GM23338 (cell line): ENCODE data around the gene RBL2. TPM values are rescaled to one million over a fixed set of nuclear protein-coding genes. Genes with fewer than 3 reads are reported as not detected.

Source experiments
- ATAC-seq: fragments of 200-7000 bp; cut with Tn5 transposase; 3 replicates; pipeline ENCODE4 v1.9.1; 2020
- DNase-seq: peaks from one replicate; pipeline ENCODE4 v3.0.0-alpha.2; 2015; ENCODE audit warnings: low spot score
- H2AFZ ChIP-seq: fragments of 200-600 bp; sonication (generic); 2 replicates; pipeline ENCODE4 v1.8.0; 2016; ENCODE audit warnings: antibody characterized with exemption, mild to moderate bottlenecking, moderate library complexity
- H3F3A ChIP-seq: fragments of 200-600 bp; sonication (generic); replicated peaks from 2 replicates; pipeline ENCODE4 v1.8.0; 2017; ENCODE audit warnings: antibody characterized with exemption, mixed run types, low read depth
- H3K27ac ChIP-seq: fragments of 200-600 bp; sonication (generic); 2 replicates; pipeline ENCODE4 v1.6.1; 2016; ENCODE audit warnings: low read depth
- H3K27me3 ChIP-seq: fragments of 200-600 bp; sonication (generic); 2 replicates; pipeline ENCODE4 v1.8.0; 2016; ENCODE audit warnings: mild to moderate bottlenecking, mixed run types, moderate library complexity; ENCODE audit not compliant: insufficient read depth
- H3K36me3 ChIP-seq: fragments of 200-600 bp; sonication (generic); 2 replicates; pipeline ENCODE4 v1.8.0; 2016; ENCODE audit warnings: mild to moderate bottlenecking; ENCODE audit not compliant: insufficient read depth
- H3K4me1 ChIP-seq: fragments of 200-600 bp; sonication (generic); 2 replicates; pipeline ENCODE4 v1.8.0; 2016; ENCODE audit warnings: mild to moderate bottlenecking, moderate library complexity; ENCODE audit not compliant: insufficient read depth
- H3K4me2 ChIP-seq: fragments of 200-600 bp; sonication (generic); 2 replicates; pipeline ENCODE4 v1.7.1; 2017; ENCODE audit warnings: mixed run types
- H3K4me3 ChIP-seq: fragments of 200-600 bp; sonication (generic); 2 replicates; pipeline ENCODE4 v1.6.1; 2016; ENCODE audit warnings: mixed run types
- H3K79me2 ChIP-seq: fragments of 200-600 bp; sonication (generic); replicated peaks from 2 replicates; pipeline ENCODE4 v1.8.0; 2017; ENCODE audit warnings: mild to moderate bottlenecking; ENCODE audit not compliant: insufficient read depth
- H3K9me2 ChIP-seq: fragments of 200-600 bp; sonication (generic); 2 replicates; pipeline ENCODE4 v1.8.0; 2017; ENCODE audit not compliant: insufficient read depth
- H4K20me1 ChIP-seq: fragments of 200-600 bp; sonication (generic); replicated peaks from 2 replicates; pipeline ENCODE4 v1.8.0; 2017; ENCODE audit warnings: mild to moderate bottlenecking; ENCODE audit not compliant: insufficient read depth
- H3K27ac Mint-ChIP-seq: 2 replicates; pipeline ENCODE4 v1.8.0; 2020; ENCODE audit warnings: inconsistent platforms, mild to moderate bottlenecking, moderate library complexity, mixed read lengths
- H3K27me3 Mint-ChIP-seq: 3 replicates; pipeline ENCODE4 v1.8.0; 2022; ENCODE audit warnings: low read depth, mild to moderate bottlenecking, moderate library complexity, mixed read lengths, inconsistent platforms; ENCODE audit not compliant: insufficient read depth, poor library complexity
- H3K36me3 Mint-ChIP-seq: 3 replicates; pipeline ENCODE4 v1.8.0; 2021; ENCODE audit warnings: low read depth, mild to moderate bottlenecking, inconsistent platforms, moderate library complexity, mixed read lengths
- H3K4me1 Mint-ChIP-seq: 3 replicates; pipeline ENCODE4 v1.8.0; 2020; ENCODE audit warnings: mild to moderate bottlenecking, inconsistent platforms, mixed read lengths
- H3K4me3 Mint-ChIP-seq: 3 replicates; pipeline ENCODE4 v1.8.0; 2021; ENCODE audit warnings: moderate library complexity, mild to moderate bottlenecking, inconsistent platforms, mixed read lengths
- H3K9me3 Mint-ChIP-seq: 3 replicates; pipeline ENCODE4 v1.8.0; 2020; ENCODE audit warnings: moderate library complexity, mild to moderate bottlenecking, inconsistent platforms, mixed read lengths
- CREB1 ChIP-seq: fragments of 250-450 bp; sonication (Bioruptor Pico); IDR thresholded peaks from 2 replicates; pipeline ENCODE4 v1.5.0; 2020; ENCODE audit warnings: low read depth, mild to moderate bottlenecking, moderate library complexity
- ETS1 ChIP-seq: IDR thresholded peaks from 2 replicates; pipeline ENCODE4 v1.6.1; 2016; ENCODE audit warnings: antibody characterized with exemption
- EZH2 ChIP-seq: fragments of 200-600 bp; sonication (generic); IDR thresholded peaks from one replicate; pipeline ENCODE4 v1.8.0; 2017; ENCODE audit warnings: antibody characterized with exemption, mild to moderate bottlenecking, low read depth; ENCODE audit not compliant: unreplicated experiment
- EZH2phosphoT487 ChIP-seq: fragments of 200-600 bp; sonication (generic); IDR thresholded peaks from one replicate; pipeline ENCODE4 v1.8.1; 2018; ENCODE audit warnings: antibody characterized with exemption; ENCODE audit not compliant: unreplicated experiment
- NANOG ChIP-seq: IDR thresholded peaks from 2 replicates; pipeline ENCODE4 v1.6.1; 2016; ENCODE audit warnings: antibody characterized with exemption, borderline replicate concordance
- POLR2AphosphoS5 ChIP-seq: IDR thresholded peaks from 2 replicates; pipeline ENCODE4 v1.6.1; 2016; ENCODE audit warnings: antibody characterized with exemption, low read depth
- STAT1 ChIP-seq: IDR thresholded peaks from one replicate; pipeline ENCODE4 v1.6.1; 2016; ENCODE audit warnings: antibody characterized with exemption; ENCODE audit not compliant: unreplicated experiment
- ZNF114 ChIP-seq: fragments of 250-450 bp; sonication (Bioruptor Pico); IDR thresholded peaks from 2 replicates; pipeline ENCODE4 v1.5.0; 2020; ENCODE audit warnings: mild to moderate bottlenecking, moderate library complexity
- ZNF462 ChIP-seq: fragments of 250-450 bp; sonication (Bioruptor Pico); IDR thresholded peaks from 2 replicates; pipeline ENCODE4 v1.5.0; 2020; ENCODE audit warnings: mild to moderate bottlenecking, moderate library complexity
- polyA plus RNA-seq: library from polyadenylated mRNA; unstranded; fragments of >200 nt; fragmentation: Nextera tagmentation; extraction: Ambion mirVana; gene quantifications from 2 replicates; pipeline ENCODE4 v1.2.1, GENCODE V29; 2016
- total RNA-seq: library from RNA; depleted of rRNA; stranded (reverse); fragments of >200 nt; shearing (Covaris generic); gene quantifications from 2 replicates; pipeline ENCODE4 v1.2.3, GENCODE V29; 2014

Gene RBL2
- total and polyA plus RNA-seq, 2 experiments from 2014 or later = 15.4 to 43.3 TPM

- TF ChIP-seq ZNF462 (CRISPR knock-in tag) (no peak), ZNF114 (CRISPR knock-in tag) (no peak), STAT1 (no peak), POLR2AphosphoS5 (no peak), NANOG (no peak)
Observed at GRCh38 chr16:53446090-53446489, 11.8 kb downstream of the RBL2 start (continued).

- no peak overlapping the region for H3K4me2 ChIP-seq
- DNase-seq (no peak), ATAC-seq (no peak)
- Mint-ChIP-seq H3K4me1 (no peaks in the 10 kb centered on the region), H3K9me3 (no peaks in the 10 kb centered on the region), H3K4me3 (no peak overlapping the region), H3K27me3 (no peaks in the 10 kb centered on the region), H3K27ac (no peak overlapping the region), H3K36me3 (peaks cover 16% of the 10 kb centered on the region)
- H3F3A ChIP-seq = no peaks in the 10 kb centered on the region
- H3K27ac ChIP-seq = no peak overlapping the region
- H3K4me1 ChIP-seq = no peaks in the 10 kb centered on the region
- no peaks in the 10 kb centered on the region for H4K20me1 ChIP-seq
- peaks cover 13% of the 10 kb centered on the region for H3K36me3 ChIP-seq
- no peak overlapping the region for H2AFZ ChIP-seq
- no peak overlapping the region for H3K4me3 ChIP-seq
- no peaks in the 10 kb centered on the region for H3K27me3 ChIP-seq
- H3K79me2 ChIP-seq = no peaks in the 10 kb centered on the region
- no peaks in the 10 kb centered on the region for H3K9me2 ChIP-seq
- no peak for TF ChIP-seq ZNF462 (CRISPR knock-in tag)
- TF ChIP-seq ETS1 = no peak
- TF ChIP-seq EZH2 = no peak
- TF ChIP-seq CREB1 (CRISPR knock-in tag) = no peak
- TF ChIP-seq EZH2phosphoT487 = no peak
Observed at GRCh38 chr16:53449816-53450517, 15.7 kb downstream of the RBL2 start.
